Lower leg skin (tissue), 4 donors: ENCODE results near the gene RPL21. TPM values are rescaled to one million over a fixed set of nuclear protein-coding genes. Genes with fewer than 3 reads are reported as not detected.
"Not testable (repeated sequence)": the region's sequence is repeated elsewhere in the genome, so short reads cannot be mapped to it uniquely, and the experiment has no call there.

Experiments
- DNase-seq, 2 donors: peaks; one replicate each; pipeline ENCODE4 v3.0.0-alpha.2; 2019; ENCODE audit warnings: low spot score in 2 of 2
- H3K4me3 ChIP-seq: fragments of 200-600 bp; sonication (generic); 2 replicates; pipeline ENCODE4 v1.5.1; 2017; ENCODE audit warnings: mild to moderate bottlenecking, low read depth; ENCODE audit not compliant: poor library complexity, severe bottlenecking
- CTCF ChIP-seq, 3 donors: fragments of 450-650 bp; IDR thresholded peaks; one replicate each; pipeline ENCODE4 v1.5.1; 2016; ENCODE audit warnings: antibody characterized with exemption in 3 of 3, mild to moderate bottlenecking in 3 of 3, moderate library complexity in 2 of 3
- POLR2A ChIP-seq, 2 donors: fragments of 450-650 bp; IDR thresholded peaks; one replicate each; pipeline ENCODE4 v1.6.1; 2016 to 2017; ENCODE audit warnings: antibody characterized with exemption in 2 of 2, mild to moderate bottlenecking in 1 of 2, moderate library complexity in 1 of 2
- WGBS, 2 donors: methylation state at CpG; one replicate each; pipeline ENCODE4 v1.1.5; 2018; 5-methylcytosine and 5-hydroxymethylcytosine counted together
- intact Hi-C: fragments of 100-400 bp; cut with DNase I; formaldehyde crosslinking; loops from one replicate; pipeline ENCODE4 v1.15.0; 2023; ENCODE audit warnings: low total_unique reads
- total RNA-seq, 4 donors: library from RNA; depleted of rRNA; stranded (reverse); fragments of >200 nt; gene quantifications; one replicate each; pipeline ENCODE4 v1.1.0, GENCODE V29; 2016

Gene RPL21
- total RNA-seq, 4 donors from 2014 or later: 584 to 1,176 (median 1,101) TPM

DNA sequence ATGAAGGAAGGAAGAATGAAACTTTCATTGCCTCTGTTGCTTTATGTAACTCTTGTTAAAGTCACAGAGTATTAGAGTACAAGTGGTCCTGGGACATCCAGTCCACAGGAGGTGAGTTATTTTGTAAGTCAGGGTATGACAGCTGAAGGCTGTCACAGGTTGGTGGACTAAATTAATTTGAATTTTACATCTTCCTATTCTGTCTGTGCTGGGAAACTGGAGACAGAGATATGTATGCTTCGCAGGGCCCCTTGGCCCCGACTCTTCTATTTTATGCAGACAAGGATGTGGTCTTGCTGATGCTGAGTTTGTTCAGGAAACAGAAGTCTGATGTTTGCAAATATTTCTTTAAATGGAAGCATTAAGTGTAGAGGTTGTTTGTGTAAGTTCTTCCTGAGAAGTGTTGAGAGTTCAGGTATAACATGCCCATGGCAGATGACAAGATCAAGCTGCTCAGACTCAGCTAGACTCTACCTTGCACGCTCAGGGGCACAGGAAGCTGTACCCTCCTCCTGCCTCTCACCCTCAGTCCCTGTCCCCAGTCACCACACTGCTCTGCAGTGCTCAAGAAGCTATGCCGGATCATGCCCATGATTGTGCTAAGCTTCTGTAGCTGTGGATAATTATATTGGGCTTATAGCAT lies 42.6 kb downstream of the RPL21 start:
- H3K4me3 ChIP-seq: no peak overlapping the region
- intact Hi-C loops: no loop called here
- DNase-seq: peak in 1 of 2 donors; percentile 46
- no peak for TF ChIP-seq CTCF (IDR thresholded peaks at IDR 0.05)
- TF ChIP-seq POLR2A (IDR thresholded peaks at IDR 0.05): no peak
- WGBS, 2 donors: 76 to 78% methylated on average over 4 of the region's 4 CpGs

- WGBS, 2 donors: 83 to 88% methylated on average over 7 of the region's 7 CpGs
Measured at GRCh38 chr13:27295096-27295495, 43.7 kb downstream of the RPL21 start.

GRCh38 chr13:27295660-27296059 lies 44.3 kb downstream of the RPL21 start:
- DNase-seq: peak in 1 of 2 donors; percentile 69
- WGBS, 2 donors: 85 to 87% methylated on average over 4 of the region's 4 CpGs
- no peak for TF ChIP-seq CTCF (IDR thresholded peaks at IDR 0.05)
- no peak for TF ChIP-seq POLR2A (IDR thresholded peaks at IDR 0.05)
- intact Hi-C loops: no loop called here
- no peak overlapping the region for H3K4me3 ChIP-seq

More at GRCh38 chr13:27295096-27295495, 43.7 kb downstream of the RPL21 start:
- no peak for TF ChIP-seq POLR2A (IDR thresholded peaks at IDR 0.05)
- TF ChIP-seq CTCF (IDR thresholded peaks at IDR 0.05): no peak
- DNase-seq: peak in 1 of 2 donors; percentile 12
- no peak overlapping the region for H3K4me3 ChIP-seq
- intact Hi-C loops: no loop called here

DNA sequence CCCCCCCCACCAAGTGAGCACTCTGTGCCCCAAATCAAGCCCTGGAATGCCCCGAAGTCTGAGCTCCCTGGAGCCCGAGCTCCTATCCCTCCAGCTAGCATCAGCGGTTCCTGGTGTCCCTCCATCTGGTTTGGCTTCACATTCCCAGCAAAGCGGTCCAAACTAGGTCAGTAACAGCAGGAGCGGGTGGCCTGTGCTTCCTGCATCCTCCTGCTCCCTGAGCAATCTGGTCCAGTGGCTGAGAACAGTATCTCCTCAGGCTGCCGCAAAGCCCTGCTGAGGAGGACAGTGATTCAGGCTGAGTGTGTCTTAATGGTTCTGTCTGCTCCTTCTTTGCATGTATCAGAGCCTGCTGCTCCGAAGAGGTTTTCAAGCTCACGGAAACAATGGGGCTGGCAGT lies 45.1 kb downstream of the RPL21 start:
- TF ChIP-seq POLR2A (IDR thresholded peaks at IDR 0.05): no peak
- no peak for TF ChIP-seq CTCF (IDR thresholded peaks at IDR 0.05)
- no peak overlapping the region for H3K4me3 ChIP-seq
- 92 to 95% methylated on average over 8 of the region's 8 CpGs for WGBS, 2 donors
- DNase-seq: peak in 1 of 2 donors; percentile 54
- intact Hi-C loops: no loop called here

DNA sequence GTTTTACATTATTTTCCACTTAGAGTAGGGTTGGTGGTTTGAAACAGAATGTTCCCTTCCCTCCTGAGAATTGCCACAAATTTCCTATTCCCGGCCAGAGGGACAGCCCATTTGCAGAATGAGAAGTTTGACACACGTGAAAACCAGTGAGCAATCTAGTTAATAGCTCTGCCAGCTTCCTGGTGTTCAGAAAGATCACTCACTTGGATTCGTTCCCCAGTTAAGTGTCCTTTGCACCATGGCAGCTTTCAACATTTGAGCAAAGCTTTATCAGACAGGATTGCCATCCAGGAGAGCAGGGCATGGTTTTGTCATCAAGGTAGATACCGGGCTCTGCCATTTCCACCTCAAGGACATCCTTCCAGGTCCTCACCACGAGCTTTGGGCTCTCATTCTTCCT lies 47.5 kb downstream of the RPL21 start:
- DNase-seq: peak in 1 of 2 donors; percentile 26
- no peak overlapping the region for H3K4me3 ChIP-seq
- WGBS, 2 donors: 61 to 67% methylated on average over 5 of the region's 5 CpGs
- TF ChIP-seq POLR2A (IDR thresholded peaks at IDR 0.05): no peak
- no peak for TF ChIP-seq CTCF (IDR thresholded peaks at IDR 0.05)
- intact Hi-C loops: no loop called here

DNA sequence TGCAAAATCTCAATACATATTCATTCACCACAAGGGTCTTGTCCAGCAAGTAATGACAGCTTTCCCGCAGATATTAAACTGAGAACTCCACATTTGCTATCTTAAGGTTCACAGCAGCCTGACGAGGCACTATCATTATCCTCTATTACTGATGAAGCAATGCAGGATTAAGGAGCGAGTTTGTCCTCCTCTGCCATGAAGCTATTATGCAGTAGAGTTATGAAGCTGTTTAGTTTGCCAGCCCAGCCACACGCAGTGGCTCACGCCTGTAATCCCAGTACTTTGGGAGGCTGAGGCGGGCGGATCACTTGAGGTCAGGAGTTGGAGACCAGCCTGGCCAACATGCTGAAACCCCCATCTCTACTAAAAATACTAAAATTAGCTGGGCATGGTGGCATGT lies 49.0 kb downstream of the RPL21 start:
- DNase-seq: peak in 1 of 2 donors; percentile 14
- WGBS, 2 donors: 75 to 82% methylated on average over 7 of the region's 7 CpGs
- H3K4me3 ChIP-seq, intact Hi-C loops: not testable (repeated sequence)
